ENCODE measurements around the gene ATP2B1. TPM values are rescaled to one million over a fixed set of nuclear protein-coding genes. Genes with fewer than 3 reads are reported as not detected.
A peak's percentile ranks its signal among the peaks of the same experiment; 100 is the strongest.

Gene ATP2B1
- total RNA-seq, 1 donor from 2014 or later, result 21.4 TPM

GRCh38 chr12:89733579-89734201 lies 25.1 kb upstream of the ATP2B1 start:
- Mint-ChIP-seq H3K27me3 (ENCODE audit: insufficient read depth) (peaks cover 8% of the 10 kb centered on the region), H3K4me1 (ENCODE audit: low read depth) (peaks cover 5% of the 10 kb centered on the region), H3K27ac (no peak overlapping the region), H3K4me3 (no peak overlapping the region), H3K36me3 (ENCODE audit: low read depth) (peaks cover 3% of the 10 kb centered on the region), H3K9me3 (peaks cover 29% of the 10 kb centered on the region)
- intact Hi-C loops (cut with micrococcal nuclease), result no loop called here
- no peak for DNase-seq (ENCODE audit: low spot score)

- Mint-ChIP-seq H3K27ac (no peak overlapping the region), H3K36me3 (ENCODE audit: low read depth) (peaks cover 3% of the 10 kb centered on the region), H3K4me3 (no peak overlapping the region), H3K27me3 (ENCODE audit: insufficient read depth) (peaks cover 8% of the 10 kb centered on the region), H3K4me1 (ENCODE audit: low read depth) (peaks cover 5% of the 10 kb centered on the region), H3K9me3 (peaks cover 25% of the 10 kb centered on the region)
- intact Hi-C loops (cut with micrococcal nuclease), result no loop called here
- no peak for DNase-seq (ENCODE audit: low spot score)
These were observed 23.9 kb upstream of the ATP2B1 start for GRCh38 chr12:89732522-89732921.

- Mint-ChIP-seq H3K9me3 (peaks cover 25% of the 10 kb centered on the region), H3K36me3 (ENCODE audit: low read depth) (peaks cover 3% of the 10 kb centered on the region), H3K4me1 (ENCODE audit: low read depth) (peaks cover 5% of the 10 kb centered on the region), H3K27me3 (ENCODE audit: insufficient read depth) (peaks cover 8% of the 10 kb centered on the region), H3K4me3 (no peak overlapping the region), H3K27ac (no peak overlapping the region)
- intact Hi-C loops (cut with micrococcal nuclease), result no loop called here
- DNase-seq (ENCODE audit: low spot score), result no peak
These were observed 23.0 kb upstream of the ATP2B1 start for GRCh38 chr12:89731614-89732013.

- Mint-ChIP-seq H3K36me3 (ENCODE audit: low read depth) (peaks cover 3% of the 10 kb centered on the region), H3K27me3 (ENCODE audit: insufficient read depth) (peaks cover 6% of the 10 kb centered on the region), H3K9me3 (peaks cover 22% of the 10 kb centered on the region), H3K27ac (no peak overlapping the region), H3K4me3 (no peak overlapping the region), H3K4me1 (ENCODE audit: low read depth) (peaks cover 5% of the 10 kb centered on the region)
- intact Hi-C loops (cut with micrococcal nuclease), result no loop called here
- DNase-seq (ENCODE audit: low spot score), result no peak
These were observed 22.5 kb upstream of the ATP2B1 start for GRCh38 chr12:89731089-89731488.

GRCh38 chr12:89729946-89730459 lies 21.4 kb upstream of the ATP2B1 start:
- H3K27me3 Mint-ChIP-seq (ENCODE audit: insufficient read depth), result no peaks in the 10 kb centered on the region
- intact Hi-C loops (cut with micrococcal nuclease), result no loop called here
- H3K4me1 Mint-ChIP-seq (ENCODE audit: low read depth), result peaks cover 5% of the 10 kb centered on the region
- no peak overlapping the region for H3K4me3 Mint-ChIP-seq
- no peak overlapping the region for H3K27ac Mint-ChIP-seq
- H3K36me3 Mint-ChIP-seq (ENCODE audit: low read depth), result no peaks in the 10 kb centered on the region
- no peak for DNase-seq (ENCODE audit: low spot score)
- H3K9me3 Mint-ChIP-seq, result peaks cover 11% of the 10 kb centered on the region

- H3K36me3 Mint-ChIP-seq (ENCODE audit: low read depth), result no peaks in the 10 kb centered on the region
- no peaks in the 10 kb centered on the region for H3K27me3 Mint-ChIP-seq (ENCODE audit: insufficient read depth)
- DNase-seq (ENCODE audit: low spot score), result no peak
- H3K9me3 Mint-ChIP-seq, result no peaks in the 10 kb centered on the region
- no peak overlapping the region for H3K4me3 Mint-ChIP-seq
- no peak overlapping the region for H3K27ac Mint-ChIP-seq
- H3K4me1 Mint-ChIP-seq (ENCODE audit: low read depth), result no peaks in the 10 kb centered on the region
- intact Hi-C loops (cut with micrococcal nuclease), result no loop called here
These were observed 14.6 kb upstream of the ATP2B1 start for GRCh38 chr12:89723276-89723675.

GRCh38 chr12:89721291-89721987 lies 12.8 kb upstream of the ATP2B1 start:
- Mint-ChIP-seq H3K36me3 (ENCODE audit: low read depth) (no peaks in the 10 kb centered on the region), H3K4me1 (ENCODE audit: low read depth) (no peaks in the 10 kb centered on the region), H3K27ac (no peak overlapping the region), H3K27me3 (ENCODE audit: insufficient read depth) (no peaks in the 10 kb centered on the region), H3K4me3 (no peak overlapping the region), H3K9me3 (peaks cover 9% of the 10 kb centered on the region)
- intact Hi-C loops (cut with micrococcal nuclease), result no loop called here
- no peak for DNase-seq (ENCODE audit: low spot score)

- Mint-ChIP-seq H3K4me3 (no peak overlapping the region), H3K9me3 (peaks cover 19% of the 10 kb centered on the region), H3K36me3 (ENCODE audit: low read depth) (peaks cover 1% of the 10 kb centered on the region), H3K27ac (no peak overlapping the region), H3K27me3 (ENCODE audit: insufficient read depth) (no peaks in the 10 kb centered on the region), H3K4me1 (ENCODE audit: low read depth) (no peaks in the 10 kb centered on the region)
- no peak for DNase-seq (ENCODE audit: low spot score)
- intact Hi-C loops (cut with micrococcal nuclease), result no loop called here
These were observed 9.3 kb upstream of the ATP2B1 start for GRCh38 chr12:89717759-89718523.

- intact Hi-C loops (cut with micrococcal nuclease), result no loop called here
- Mint-ChIP-seq H3K27ac (no peak overlapping the region), H3K4me1 (ENCODE audit: low read depth) (peaks cover 2% of the 10 kb centered on the region), H3K36me3 (ENCODE audit: low read depth) (peaks cover 1% of the 10 kb centered on the region), H3K27me3 (ENCODE audit: insufficient read depth) (peaks cover 25% of the 10 kb centered on the region), H3K9me3 (peaks cover 19% of the 10 kb centered on the region), H3K4me3 (no peak overlapping the region)
- no peak for DNase-seq (ENCODE audit: low spot score)
These were observed 4.1 kb upstream of the ATP2B1 start for GRCh38 chr12:89712706-89713105.

GRCh38 chr12:89710873-89711750 lies 2.5 kb upstream of the ATP2B1 start:
- peaks cover 17% of the 10 kb centered on the region for H3K4me1 Mint-ChIP-seq (ENCODE audit: low read depth)
- peaks cover 1% of the 10 kb centered on the region for H3K36me3 Mint-ChIP-seq (ENCODE audit: low read depth)
- intact Hi-C loops (cut with micrococcal nuclease), result loop anchor here (1.0 to 2.0 kb wide), 2 partner anchors 28 to 384 kb away; no protein-coding TSS in a partner anchor
- no peak overlapping the region for H3K27ac Mint-ChIP-seq
- DNase-seq (ENCODE audit: low spot score), result no peak
- H3K9me3 Mint-ChIP-seq, result peaks cover 10% of the 10 kb centered on the region
- peaks cover 29% of the 10 kb centered on the region for H3K27me3 Mint-ChIP-seq (ENCODE audit: insufficient read depth)
- H3K4me3 Mint-ChIP-seq, result peak overlapping the region; percentile 81

- intact Hi-C loops (cut with micrococcal nuclease), result loop anchor here (1.0 to 5.0 kb wide), 19 partner anchors 29 to 1675 kb away; partner anchors contain the start of genes DUSP6 and POC1B
- peak overlapping the region; percentile 81 for H3K4me3 Mint-ChIP-seq
- no peak for DNase-seq (ENCODE audit: low spot score)
- peaks cover 25% of the 10 kb centered on the region for H3K4me1 Mint-ChIP-seq (ENCODE audit: low read depth)
- peaks cover 6% of the 10 kb centered on the region for H3K9me3 Mint-ChIP-seq
- H3K27ac Mint-ChIP-seq, result peak overlapping the region; percentile 91
- peaks cover 31% of the 10 kb centered on the region for H3K27me3 Mint-ChIP-seq (ENCODE audit: insufficient read depth)
- peaks cover under 1% of the 10 kb centered on the region for H3K36me3 Mint-ChIP-seq (ENCODE audit: low read depth)
These were observed 1.6 kb upstream of the ATP2B1 start for GRCh38 chr12:89709995-89710872.

Data from activated T-helper 1 cell treated with anti-CD3 and anti-CD28 coated beads, Interleukin-12 subunit alpha, Interleukin-12 subunit beta, Interleukin-2, Interleukin-4 antibody, amounts not matched to agents 30 ng/mL and 10 ng/mL and 1 ng/mL, durations not matched to agents 14 hours and 24 hours and 36 hours (primary cell).